Measurements from ENCODE around the gene DHX15. TPM values are rescaled to one million over a fixed set of nuclear protein-coding genes. Genes with fewer than 3 reads are reported as not detected.

Gene DHX15
- total and polyA plus RNA-seq, 2 experiments from 2014 or later = 226 to 372 TPM

DNA sequence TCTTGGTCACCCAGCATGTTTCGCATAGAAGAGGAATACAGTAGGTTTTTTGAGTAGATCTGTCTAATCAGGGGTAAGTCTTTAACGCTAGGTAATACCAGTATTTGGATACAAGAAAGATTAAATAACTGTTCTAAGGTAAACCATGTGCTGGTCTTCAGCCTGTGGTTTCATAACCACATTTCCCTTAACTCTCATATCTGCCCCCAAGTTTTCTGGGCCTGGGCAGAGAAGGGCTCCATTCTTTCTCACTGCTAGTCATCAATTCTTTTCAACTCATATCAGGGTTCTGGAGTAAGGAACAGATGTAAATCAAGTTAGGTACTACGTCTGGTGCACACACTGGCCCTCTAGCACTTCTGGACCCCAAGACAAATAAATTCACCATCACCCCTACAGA is 49.0 kb downstream of the DHX15 start:
- Histone ChIP-seq H3F3A (replicated peaks; ENCODE audit: low read depth) (peaks cover 6% of the 10 kb centered on the region; the same call in 1 of the 2 replicates), H3K4me1 (ENCODE audit: insufficient read depth) (peaks cover 17% of the 10 kb centered on the region), H3K9me2 (ENCODE audit: insufficient read depth) (no peaks in the 10 kb centered on the region), H4K20me1 (replicated peaks; ENCODE audit: insufficient read depth) (peaks cover 17% of the 10 kb centered on the region), H3K27ac (ENCODE audit: low read depth) (peak overlapping the region; percentile 10; the same call in 1 of the 2 replicates), H3K4me2 (no peak overlapping the region), H3K79me2 (replicated peaks; ENCODE audit: insufficient read depth) (peaks cover 92% of the 10 kb centered on the region), H3K4me3 (no peak overlapping the region), H3K27me3 (ENCODE audit: insufficient read depth) (no peaks in the 10 kb centered on the region), H2AFZ (no peak overlapping the region), H3K36me3 (ENCODE audit: insufficient read depth) (peaks cover 44% of the 10 kb centered on the region)
- no peak for TF ChIP-seq EZH2phosphoT487 (IDR thresholded peaks at IDR 0.05; ENCODE audit: unreplicated experiment)
- TF ChIP-seq, protein P1, sequence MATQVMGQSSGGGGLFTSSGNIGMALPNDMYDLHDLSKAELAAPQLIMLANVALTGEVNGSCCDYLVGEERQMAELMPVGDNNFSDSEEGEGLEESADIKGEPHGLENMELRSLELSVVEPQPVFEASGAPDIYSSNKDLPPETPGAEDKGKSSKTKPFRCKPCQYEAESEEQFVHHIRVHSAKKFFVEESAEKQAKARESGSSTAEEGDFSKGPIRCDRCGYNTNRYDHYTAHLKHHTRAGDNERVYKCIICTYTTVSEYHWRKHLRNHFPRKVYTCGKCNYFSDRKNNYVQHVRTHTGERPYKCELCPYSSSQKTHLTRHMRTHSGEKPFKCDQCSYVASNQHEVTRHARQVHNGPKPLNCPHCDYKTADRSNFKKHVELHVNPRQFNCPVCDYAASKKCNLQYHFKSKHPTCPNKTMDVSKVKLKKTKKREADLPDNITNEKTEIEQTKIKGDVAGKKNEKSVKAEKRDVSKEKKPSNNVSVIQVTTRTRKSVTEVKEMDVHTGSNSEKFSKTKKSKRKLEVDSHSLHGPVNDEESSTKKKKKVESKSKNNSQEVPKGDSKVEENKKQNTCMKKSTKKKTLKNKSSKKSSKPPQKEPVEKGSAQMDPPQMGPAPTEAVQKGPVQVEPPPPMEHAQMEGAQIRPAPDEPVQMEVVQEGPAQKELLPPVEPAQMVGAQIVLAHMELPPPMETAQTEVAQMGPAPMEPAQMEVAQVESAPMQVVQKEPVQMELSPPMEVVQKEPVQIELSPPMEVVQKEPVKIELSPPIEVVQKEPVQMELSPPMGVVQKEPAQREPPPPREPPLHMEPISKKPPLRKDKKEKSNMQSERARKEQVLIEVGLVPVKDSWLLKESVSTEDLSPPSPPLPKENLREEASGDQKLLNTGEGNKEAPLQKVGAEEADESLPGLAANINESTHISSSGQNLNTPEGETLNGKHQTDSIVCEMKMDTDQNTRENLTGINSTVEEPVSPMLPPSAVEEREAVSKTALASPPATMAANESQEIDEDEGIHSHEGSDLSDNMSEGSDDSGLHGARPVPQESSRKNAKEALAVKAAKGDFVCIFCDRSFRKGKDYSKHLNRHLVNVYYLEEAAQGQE (IDR thresholded peaks at IDR 0.05; ENCODE audit: unreplicated experiment) = no peak
- TF ChIP-seq, protein P2, sequence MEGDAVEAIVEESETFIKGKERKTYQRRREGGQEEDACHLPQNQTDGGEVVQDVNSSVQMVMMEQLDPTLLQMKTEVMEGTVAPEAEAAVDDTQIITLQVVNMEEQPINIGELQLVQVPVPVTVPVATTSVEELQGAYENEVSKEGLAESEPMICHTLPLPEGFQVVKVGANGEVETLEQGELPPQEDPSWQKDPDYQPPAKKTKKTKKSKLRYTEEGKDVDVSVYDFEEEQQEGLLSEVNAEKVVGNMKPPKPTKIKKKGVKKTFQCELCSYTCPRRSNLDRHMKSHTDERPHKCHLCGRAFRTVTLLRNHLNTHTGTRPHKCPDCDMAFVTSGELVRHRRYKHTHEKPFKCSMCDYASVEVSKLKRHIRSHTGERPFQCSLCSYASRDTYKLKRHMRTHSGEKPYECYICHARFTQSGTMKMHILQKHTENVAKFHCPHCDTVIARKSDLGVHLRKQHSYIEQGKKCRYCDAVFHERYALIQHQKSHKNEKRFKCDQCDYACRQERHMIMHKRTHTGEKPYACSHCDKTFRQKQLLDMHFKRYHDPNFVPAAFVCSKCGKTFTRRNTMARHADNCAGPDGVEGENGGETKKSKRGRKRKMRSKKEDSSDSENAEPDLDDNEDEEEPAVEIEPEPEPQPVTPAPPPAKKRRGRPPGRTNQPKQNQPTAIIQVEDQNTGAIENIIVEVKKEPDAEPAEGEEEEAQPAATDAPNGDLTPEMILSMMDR (conservative IDR thresholded peaks at IDR 0.05; ENCODE audit: low read depth in 2 of 2) = no peak
- no peak for TF ChIP-seq ZNF331 (CRISPR knock-in tag; IDR thresholded peaks at IDR 0.05; ENCODE audit: low read depth)
- no peak for TF ChIP-seq JUNB (IDR thresholded peaks at IDR 0.05; ENCODE audit: unreplicated experiment)
- TF ChIP-seq, protein P3, sequence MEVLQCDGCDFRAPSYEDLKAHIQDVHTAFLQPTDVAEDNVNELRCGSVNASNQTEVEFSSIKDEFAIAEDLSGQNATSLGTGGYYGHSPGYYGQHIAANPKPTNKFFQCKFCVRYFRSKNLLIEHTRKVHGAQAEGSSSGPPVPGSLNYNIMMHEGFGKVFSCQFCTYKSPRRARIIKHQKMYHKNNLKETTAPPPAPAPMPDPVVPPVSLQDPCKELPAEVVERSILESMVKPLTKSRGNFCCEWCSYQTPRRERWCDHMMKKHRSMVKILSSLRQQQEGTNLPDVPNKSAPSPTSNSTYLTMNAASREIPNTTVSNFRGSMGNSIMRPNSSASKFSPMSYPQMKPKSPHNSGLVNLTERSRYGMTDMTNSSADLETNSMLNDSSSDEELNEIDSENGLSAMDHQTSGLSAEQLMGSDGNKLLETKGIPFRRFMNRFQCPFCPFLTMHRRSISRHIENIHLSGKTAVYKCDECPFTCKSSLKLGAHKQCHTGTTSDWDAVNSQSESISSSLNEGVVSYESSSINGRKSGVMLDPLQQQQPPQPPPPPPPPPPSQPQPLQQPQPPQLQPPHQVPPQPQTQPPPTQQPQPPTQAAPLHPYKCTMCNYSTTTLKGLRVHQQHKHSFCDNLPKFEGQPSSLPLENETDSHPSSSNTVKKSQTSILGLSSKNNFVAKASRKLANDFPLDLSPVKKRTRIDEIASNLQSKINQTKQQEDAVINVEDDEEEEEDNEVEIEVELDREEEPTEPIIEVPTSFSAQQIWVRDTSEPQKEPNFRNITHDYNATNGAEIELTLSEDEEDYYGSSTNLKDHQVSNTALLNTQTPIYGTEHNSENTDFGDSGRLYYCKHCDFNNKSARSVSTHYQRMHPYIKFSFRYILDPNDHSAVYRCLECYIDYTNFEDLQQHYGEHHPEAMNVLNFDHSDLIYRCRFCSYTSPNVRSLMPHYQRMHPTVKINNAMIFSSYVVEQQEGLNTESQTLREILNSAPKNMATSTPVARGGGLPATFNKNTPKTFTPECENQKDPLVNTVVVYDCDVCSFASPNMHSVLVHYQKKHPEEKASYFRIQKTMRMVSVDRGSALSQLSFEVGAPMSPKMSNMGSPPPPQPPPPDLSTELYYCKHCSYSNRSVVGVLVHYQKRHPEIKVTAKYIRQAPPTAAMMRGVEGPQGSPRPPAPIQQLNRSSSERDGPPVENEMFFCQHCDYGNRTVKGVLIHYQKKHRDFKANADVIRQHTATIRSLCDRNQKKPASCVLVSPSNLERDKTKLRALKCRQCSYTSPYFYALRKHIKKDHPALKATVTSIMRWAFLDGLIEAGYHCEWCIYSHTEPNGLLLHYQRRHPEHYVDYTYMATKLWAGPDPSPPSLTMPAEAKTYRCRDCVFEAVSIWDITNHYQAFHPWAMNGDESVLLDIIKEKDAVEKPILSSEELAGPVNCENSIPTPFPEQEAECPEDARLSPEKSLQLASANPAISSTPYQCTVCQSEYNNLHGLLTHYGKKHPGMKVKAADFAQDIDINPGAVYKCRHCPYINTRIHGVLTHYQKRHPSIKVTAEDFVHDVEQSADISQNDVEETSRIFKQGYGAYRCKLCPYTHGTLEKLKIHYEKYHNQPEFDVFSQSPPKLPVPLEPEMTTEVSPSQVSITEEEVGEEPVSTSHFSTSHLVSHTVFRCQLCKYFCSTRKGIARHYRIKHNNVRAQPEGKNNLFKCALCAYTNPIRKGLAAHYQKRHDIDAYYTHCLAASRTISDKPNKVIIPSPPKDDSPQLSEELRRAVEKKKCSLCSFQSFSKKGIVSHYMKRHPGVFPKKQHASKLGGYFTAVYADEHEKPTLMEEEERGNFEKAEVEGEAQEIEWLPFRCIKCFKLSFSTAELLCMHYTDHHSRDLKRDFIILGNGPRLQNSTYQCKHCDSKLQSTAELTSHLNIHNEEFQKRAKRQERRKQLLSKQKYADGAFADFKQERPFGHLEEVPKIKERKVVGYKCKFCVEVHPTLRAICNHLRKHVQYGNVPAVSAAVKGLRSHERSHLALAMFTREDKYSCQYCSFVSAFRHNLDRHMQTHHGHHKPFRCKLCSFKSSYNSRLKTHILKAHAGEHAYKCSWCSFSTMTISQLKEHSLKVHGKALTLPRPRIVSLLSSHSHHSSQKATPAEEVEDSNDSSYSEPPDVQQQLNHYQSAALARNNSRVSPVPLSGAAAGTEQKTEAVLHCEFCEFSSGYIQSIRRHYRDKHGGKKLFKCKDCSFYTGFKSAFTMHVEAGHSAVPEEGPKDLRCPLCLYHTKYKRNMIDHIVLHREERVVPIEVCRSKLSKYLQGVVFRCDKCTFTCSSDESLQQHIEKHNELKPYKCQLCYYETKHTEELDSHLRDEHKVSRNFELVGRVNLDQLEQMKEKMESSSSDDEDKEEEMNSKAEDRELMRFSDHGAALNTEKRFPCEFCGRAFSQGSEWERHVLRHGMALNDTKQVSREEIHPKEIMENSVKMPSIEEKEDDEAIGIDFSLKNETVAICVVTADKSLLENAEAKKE (CRISPR knock-in tag; IDR thresholded peaks at IDR 0.05) = no peak
- no peak for TF ChIP-seq POLR2AphosphoS5 (IDR thresholded peaks at IDR 0.05; ENCODE audit: low read depth)
- H3K36me3 Mint-ChIP-seq (ENCODE audit: low read depth) = peaks cover 84% of the 10 kb centered on the region
- H3K4me3 Mint-ChIP-seq = no peak overlapping the region
- no peak for ATAC-seq
- H3K27ac Mint-ChIP-seq = peak overlapping the region; percentile 35
- peaks cover 28% of the 10 kb centered on the region for H3K4me1 Mint-ChIP-seq
- DNase-seq (ENCODE audit: low spot score) = no peak
- no peaks in the 10 kb centered on the region for H3K27me3 Mint-ChIP-seq (ENCODE audit: insufficient read depth, low read depth, poor library complexity)
- no peaks in the 10 kb centered on the region for H3K9me3 Mint-ChIP-seq

Data from GM23338 (cell line).